GM12801 (cell line): ENCODE measurements around the gene EXOC4.

ENCODE experiments used
- CTCF ChIP-seq: IDR thresholded peaks from one replicate; pipeline ENCODE4 v1.5.1; 2011; ENCODE audit warnings: control low read depth; ENCODE audit not compliant: insufficient read length; ENCODE audit errors: extremely low read depth

Gene EXOC4

GRCh38 chr7:133948588-133948987 is 695.7 kb downstream of the EXOC4 start:
- no peak for TF ChIP-seq CTCF

GRCh38 chr7:133950855-133951254 is 698.0 kb downstream of the EXOC4 start:
- no peak for TF ChIP-seq CTCF

GRCh38 chr7:133955208-133955607 is 702.3 kb downstream of the EXOC4 start:
- TF ChIP-seq CTCF, result no peak

- no peak for TF ChIP-seq CTCF
Measured at GRCh38 chr7:133957845-133958244, 705.0 kb downstream of the EXOC4 start.

- no peak for TF ChIP-seq CTCF
Measured at GRCh38 chr7:133958822-133959221, 705.9 kb downstream of the EXOC4 start.

- no peak for TF ChIP-seq CTCF
Measured at GRCh38 chr7:133959505-133959904, 706.6 kb downstream of the EXOC4 start.

- TF ChIP-seq CTCF, result no peak
Measured at GRCh38 chr7:133961724-133962123, 708.8 kb downstream of the EXOC4 start.

- no peak for TF ChIP-seq CTCF
Measured at GRCh38 chr7:133962646-133963045, 709.8 kb downstream of the EXOC4 start.
